GM21526 (cell line): ENCODE measurements around the gene DNM3.

Source experiments
- ATAC-seq: cut with Tn5 transposase; IDR thresholded peaks from one replicate; pipeline ENCODE4 v1.9.1; 2021; ENCODE audit warnings: moderate library complexity; ENCODE audit not compliant: unreplicated experiment, low FRiP score

The DNM3 gene

GRCh38 chr1:171916315-171916771, 75.0 kb downstream of the DNM3 start:
- no peak for ATAC-seq

- no peak for ATAC-seq
Observed at GRCh38 chr1:171917331-171917730, 76.0 kb downstream of the DNM3 start.

DNA sequence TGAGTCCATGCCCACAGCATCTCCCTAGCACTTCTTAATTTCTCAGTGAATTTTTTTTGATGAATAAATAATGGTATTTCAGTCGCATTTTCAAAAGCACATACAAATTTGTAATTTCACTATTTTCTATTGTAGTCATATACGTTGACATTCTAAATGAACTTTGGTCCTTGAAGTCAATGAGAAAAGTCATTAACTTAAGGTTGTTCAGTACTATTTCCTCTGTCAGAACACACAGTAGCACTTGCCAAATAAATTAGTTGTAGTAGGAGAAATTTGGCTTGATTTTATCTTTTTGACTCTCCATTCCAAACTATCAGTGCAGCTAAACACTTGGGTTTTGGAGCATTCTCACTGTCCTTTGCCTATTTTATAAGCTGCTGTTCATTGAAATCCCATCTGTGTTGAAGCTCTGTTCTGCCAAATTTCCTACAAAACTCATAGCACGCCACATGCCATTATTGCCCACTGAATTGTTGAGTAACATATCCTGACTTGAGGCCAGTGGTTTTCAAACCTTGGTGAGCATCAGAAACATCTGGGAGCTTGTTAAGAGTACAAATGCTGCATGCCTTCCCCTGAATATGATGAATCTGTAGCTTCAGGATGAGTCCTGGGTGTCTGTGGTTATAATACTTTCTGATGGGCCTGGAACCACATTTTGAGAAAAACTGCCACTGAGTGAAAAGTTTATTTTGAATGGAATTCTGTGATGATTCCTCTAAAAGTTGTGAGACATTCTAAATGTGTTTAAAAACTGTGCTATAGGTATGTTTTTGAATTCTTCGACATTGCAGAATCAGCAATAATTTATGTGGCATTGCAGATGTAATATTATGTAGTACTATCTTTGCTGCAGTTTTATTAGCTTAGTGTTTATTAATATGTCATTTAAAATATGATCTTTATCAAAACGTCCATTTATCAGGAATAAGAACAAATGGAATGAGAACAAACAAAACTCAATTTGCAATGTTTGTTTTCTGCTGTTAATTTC, 78.9 kb downstream of the DNM3 start:
- no peak for ATAC-seq

DNA sequence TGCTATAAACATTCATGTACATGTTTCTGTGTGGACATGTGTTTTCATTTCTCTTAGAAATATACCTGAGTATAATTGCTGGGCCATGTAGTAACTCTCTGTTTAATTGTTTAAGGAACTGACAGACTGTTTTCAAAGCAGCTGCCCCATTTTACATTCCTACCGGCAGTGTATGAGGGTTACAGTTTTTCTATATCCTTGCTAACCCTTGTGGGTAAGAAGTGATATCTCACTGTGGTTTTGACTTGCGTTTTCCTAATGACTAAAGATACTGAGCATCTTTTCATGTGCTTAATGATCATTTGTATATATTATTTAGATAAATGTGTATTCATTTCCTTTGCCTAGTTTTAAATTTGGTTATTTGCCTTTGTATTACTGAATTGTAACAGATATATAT, 81.7 kb downstream of the DNM3 start:
- ATAC-seq: no peak

GRCh38 chr1:171929121-171929520, 87.8 kb downstream of the DNM3 start:
- no peak for ATAC-seq

- no peak for ATAC-seq
Observed at GRCh38 chr1:171931752-171932151, 90.5 kb downstream of the DNM3 start.

DNA sequence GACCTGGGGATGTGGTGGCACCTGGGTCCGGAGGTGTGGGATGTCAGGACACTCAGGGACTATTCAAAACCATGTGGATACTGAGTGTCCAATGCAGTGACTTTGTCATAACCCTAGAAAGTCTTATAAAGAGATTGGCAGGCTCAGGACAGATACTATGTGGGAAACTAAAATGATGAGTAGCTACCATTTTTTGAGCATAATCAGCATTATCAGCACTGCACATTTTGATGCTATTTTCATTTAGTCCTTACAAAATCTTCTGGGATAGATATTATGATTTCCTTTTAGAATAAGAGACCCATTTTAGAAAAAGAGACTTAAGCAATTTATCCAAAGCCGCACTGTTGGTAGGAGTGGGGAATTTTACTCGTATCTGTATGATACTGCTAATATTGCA, 93.4 kb downstream of the DNM3 start:
- ATAC-seq: no peak

DNA sequence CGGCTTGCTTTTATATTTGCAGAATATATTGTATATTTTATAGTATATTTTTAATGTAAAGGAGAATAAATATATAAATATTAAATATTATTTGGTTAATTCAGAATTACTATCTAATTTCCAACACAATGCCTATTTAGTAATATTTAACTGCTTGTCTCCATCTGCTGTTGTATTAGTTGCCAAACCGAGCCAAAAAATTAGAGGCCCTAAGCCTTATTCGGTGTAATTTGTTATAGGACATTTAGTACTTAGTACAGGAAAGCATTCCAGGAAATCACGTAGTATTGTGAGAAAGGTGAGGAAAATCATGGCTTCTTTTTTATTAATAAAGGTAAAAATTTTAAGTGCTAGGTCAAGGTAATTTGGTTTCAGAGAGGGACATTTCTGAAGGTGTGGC, 93.8 kb downstream of the DNM3 start:
- ATAC-seq: no peak

DNA sequence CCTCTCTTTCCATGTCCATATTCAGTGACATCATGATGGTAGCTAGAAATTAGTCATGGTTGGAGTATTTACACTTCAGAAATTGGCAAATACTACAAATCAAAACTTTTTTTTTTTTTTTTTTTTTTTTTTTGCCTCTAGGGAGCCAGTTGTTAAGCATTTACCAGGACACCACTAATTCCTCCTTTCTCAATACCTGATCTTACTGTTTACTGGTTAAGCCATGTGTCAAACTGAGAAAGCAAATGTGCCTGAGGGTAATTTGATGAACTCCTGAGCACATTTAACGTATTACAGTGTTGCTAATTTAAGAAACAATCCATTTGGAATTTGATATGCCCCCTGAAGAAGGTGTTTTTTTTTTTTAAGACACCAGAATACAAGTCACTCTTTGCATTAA, 94.4 kb downstream of the DNM3 start:
- no peak for ATAC-seq

DNA sequence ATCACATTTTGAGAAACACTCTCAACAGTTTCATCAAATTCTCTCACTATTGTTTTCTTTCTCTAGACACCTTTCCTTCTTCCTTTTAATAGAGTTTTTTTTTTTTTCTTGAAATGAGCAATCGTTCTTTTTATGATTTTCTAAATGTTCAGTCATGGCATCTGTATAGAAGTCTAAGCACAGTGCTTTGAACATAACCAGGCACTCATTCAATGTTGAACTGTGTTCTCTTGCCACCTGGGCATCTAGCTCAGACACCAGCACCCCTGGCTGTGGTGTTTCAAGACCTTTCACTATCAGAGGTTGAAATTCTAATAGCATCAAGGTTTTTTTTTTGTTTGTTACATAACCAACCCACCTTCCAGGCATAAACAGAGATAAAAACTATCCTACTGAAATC, 96.6 kb downstream of the DNM3 start:
- no peak for ATAC-seq

- ATAC-seq: no peak
Observed at GRCh38 chr1:171939740-171940139, 98.4 kb downstream of the DNM3 start.

- no peak for ATAC-seq
Observed at GRCh38 chr1:171940368-171940767, 99.1 kb downstream of the DNM3 start.

DNA sequence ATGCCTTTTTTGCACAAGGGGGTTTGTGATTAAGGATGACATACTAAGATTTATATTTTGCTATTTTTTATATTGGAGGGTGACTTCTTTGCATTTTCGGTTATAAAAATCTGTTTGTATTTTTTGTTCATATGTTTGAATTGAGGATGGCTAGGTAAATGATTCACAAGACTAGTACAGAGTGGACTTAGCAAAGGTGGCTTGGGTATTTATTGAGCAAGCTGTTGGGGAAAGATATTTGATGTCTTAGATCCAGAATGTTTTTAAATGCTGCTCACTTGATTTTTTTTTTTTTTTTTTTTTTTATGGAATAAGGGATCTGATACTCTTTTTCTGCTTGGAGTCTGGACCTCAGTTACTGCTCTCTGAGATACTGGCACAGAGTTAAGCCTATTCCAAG, 100.6 kb downstream of the DNM3 start:
- no peak for ATAC-seq

DNA sequence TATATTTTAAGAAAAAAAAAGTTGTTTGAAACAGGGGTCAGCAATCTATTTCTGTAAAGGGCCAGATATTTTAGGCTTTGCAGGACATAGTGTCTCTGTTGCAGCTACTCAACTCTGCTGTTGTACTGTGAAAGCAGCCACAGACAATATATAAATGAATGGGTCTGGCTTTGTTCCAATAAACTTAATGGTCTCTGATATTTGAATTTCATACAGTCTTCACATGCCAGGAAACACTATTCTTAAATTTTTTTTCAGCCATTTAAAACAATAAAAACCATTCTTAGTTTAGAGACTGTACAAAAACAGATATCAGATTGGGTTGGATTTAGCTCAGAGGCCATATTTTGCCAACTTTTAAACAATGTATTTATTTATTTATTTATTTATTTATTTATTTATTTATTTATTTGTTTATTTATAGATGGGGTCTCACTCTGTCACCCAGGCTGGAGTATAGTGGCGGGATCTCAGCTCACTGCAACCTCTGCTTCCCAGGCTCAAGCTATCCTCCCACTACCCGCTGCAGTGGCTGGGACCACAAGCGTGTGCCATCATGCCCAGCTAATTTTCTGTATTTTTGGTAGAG, 102.8 kb downstream of the DNM3 start:
- no peak for ATAC-seq

DNA sequence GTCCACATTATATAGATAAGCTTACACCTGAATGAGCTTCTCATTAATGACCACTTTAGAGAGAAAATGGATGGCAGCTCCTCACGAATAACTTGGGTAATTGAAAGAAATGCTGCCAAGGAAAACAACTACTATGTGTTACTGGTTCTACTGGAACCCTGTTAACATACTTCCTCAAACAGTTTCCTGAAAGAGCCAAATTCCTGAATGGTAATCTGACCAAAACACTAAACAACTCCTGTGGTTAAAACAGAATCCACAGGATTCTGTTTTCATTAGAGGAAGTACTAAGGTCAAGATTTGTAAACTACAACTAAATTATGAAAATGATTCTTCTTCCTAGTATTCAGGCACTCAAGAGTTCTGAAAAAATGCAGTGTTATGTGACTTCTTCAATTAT, 107.2 kb downstream of the DNM3 start:
- no peak for ATAC-seq

- ATAC-seq: no peak
Observed at GRCh38 chr1:171949316-171949715, 108.0 kb downstream of the DNM3 start.

DNA sequence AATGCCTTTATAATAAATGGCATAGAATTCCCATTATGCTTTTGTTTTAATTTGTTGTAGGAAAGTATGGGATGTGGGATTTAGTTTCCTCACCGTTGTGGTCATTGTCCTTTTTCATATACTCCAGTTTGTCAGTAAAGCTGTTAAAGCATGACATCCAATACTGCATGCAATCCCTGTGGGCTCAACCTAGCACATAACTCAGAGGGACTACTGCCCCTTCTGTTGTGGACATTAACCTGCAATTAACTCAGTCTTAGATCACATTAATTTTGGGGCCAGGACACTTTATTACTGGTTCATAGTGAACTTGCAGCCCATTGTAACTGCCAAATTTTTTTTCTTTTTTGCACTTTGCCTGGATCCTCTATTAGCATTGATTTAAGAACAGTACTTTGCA, 112.5 kb downstream of the DNM3 start:
- no peak for ATAC-seq

DNA sequence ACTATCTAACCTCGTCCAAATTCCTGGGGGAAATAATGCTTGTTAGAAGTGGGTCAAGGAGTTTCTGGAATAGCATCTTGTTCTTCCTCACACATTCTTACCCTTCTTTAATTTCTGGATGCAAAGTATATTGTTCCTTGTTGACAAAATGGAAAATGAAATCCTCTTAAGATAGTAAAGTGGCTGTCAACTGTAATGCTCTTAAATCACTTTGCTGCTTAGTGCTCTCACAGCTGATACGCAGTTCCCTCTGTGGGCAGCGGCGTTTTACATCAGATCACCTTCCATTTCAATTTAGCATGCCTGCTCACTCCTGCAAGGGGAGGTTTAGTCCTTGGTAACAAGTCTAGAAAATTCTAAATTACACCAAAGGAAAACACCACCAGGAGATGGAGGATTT, 113.1 kb downstream of the DNM3 start:
- ATAC-seq: no peak

DNA sequence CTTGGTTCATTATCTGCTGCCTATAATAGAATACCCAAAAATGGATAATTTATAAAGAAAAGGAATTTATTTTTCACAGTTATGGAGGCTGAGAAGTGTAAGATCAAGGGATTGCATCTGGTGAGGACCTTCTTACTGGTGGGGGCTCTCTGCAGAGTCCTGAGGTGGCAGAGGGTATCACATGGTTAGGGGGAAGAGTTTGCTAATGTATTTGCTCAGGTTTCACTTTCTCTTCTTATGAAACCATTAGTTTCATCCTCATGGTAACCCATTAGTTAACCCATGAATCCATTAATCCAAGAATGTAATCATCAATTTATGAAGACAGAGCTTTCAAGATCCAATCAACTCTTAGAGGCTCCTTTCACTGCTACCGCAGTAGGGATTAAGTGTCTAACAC, 120.6 kb downstream of the DNM3 start:
- no peak for ATAC-seq

DNA sequence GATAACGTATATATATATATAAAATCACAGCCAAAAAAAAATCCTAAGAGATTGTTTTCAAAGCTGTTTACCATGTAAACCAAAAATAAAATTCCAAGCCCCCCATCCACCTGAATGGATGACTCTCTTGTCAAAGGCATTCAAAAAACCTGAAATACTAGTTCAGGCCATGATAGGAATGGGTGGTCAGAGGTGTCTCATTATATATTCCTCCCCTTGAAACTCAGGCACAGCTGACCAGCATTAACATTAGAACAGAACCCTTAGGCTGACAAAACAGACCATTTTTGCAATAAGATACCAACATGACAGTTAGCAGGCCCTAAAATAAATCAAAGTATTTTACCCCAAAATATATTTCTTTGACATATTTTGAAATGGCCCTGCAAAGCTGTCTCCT, 122.5 kb downstream of the DNM3 start:
- no peak for ATAC-seq

DNA sequence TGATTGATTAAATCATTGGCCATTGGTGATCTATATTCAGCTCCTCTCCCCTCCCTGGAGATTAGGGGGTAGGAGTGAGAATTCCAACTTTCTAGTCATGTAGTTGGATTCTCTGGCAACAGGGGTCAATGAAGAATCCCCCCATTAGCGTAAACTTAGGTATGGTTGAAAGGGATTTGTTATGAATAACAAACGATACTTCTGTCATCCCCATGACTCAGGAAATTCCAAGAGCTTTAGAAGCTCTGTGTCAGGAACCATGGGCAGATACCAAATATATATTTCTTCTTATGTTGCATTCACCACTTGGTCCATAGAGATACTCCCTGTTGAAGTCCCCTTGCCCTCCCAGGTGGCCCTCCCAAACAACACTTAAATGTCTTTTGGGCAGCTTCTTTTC, 124.5 kb downstream of the DNM3 start:
- ATAC-seq: no peak
